IPS DF 4.7 (cell line): ENCODE measurements around the gene TWNK.

Experiments
- DNase-seq: peaks from one replicate; pipeline ENCODE4 v3.0.0-alpha.2; 2013; ENCODE audit warnings: low spot score; ENCODE audit errors: extremely low read depth

Gene TWNK

GRCh38 chr10:100996678-100997359 lies 9.5 kb downstream of the TWNK start:
- no peak for DNase-seq

DNA sequence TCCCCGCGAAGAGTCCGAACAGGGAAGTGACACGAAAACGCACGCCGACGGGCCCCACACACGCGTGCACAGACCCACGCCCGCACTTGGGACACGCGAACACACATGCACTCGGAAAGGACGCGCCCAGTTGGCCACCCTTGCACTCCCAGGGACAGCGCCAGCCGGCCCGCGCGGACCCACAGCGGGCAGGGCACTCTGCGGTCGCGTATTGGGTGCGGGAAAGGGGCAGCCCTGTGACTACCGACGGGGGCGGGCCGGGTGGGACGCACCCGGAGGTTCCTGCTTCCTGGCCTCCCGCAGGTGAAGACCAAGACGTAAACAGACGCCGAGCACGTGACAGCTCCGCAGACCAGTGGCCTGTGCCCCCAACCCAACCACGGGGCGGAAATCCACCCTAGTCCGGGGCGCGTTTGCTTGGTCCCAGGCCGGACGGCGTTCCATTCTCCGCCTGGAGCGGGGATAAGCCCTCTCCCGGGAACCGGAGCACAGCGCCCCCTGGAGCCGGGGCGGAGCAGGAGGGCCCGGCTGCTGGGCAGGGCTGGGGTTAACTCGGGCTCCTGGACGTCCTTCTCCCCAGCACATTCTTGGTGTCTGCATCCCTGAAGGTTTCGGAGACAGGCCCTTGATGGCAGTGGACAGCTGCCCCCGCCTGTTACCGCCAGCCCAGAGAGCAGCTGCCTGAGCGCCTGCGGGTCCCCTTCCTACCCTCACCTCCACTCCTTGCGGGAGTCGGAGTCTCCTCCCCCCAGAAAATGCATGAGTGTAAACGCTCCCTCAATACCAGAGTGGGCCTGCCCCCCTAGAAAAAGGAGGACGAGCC lies 10.2 kb downstream of the TWNK start:
- DNase-seq, result no peak

- no peak for DNase-seq
These were observed 11.0 kb downstream of the TWNK start for GRCh38 chr10:100998183-100998990.

DNA sequence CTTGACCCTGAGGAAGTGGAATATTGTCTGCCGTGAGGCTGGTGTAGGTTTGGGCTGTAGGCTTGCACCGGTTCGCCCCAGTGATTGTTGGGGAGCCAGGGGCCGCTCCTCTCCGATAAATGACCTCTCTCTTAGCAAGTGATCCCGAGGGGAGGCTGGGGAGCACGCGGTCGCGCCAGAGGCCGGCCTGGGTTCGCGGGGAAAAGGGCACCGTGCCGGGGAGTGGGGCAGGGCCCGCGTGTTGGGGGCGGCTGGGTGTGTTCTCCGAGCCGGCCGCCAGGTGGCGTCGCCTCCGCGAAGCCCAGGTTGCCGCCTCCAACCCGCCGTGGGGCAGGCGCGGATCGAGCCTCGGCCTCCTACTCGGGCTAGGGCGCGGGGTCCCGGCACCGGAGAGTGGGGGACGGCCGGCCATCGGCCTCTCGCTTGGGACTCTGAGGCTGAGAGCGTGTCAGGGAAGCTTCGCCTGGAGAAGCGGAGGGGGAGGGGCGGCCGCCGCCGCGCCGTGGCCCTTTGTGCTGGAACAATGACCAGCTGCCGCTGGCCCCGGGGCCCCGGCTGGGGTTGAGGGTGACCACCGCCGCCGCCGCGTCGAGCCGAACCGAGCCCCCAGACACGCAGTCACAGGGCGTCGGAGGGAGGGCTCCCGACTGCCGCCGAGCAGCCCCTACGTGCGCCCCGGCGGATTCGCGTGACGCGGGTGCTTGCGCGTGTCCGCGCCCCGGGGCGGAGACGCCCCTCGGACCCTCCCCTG lies 11.8 kb downstream of the TWNK start:
- no peak for DNase-seq

GRCh38 chr10:100999742-101000126 lies 12.4 kb downstream of the TWNK start, which contains the start of gene LZTS2:
Gene LZTS2, plus strand, starts transcription at chr10:100999808. Its CDS starts 2,731 bp downstream, at chr10:101002539.
- DNase-seq, result no peak

- DNase-seq, result no peak
These were observed 13.0 kb downstream of the TWNK start for GRCh38 chr10:101000127-101000914.

DNA sequence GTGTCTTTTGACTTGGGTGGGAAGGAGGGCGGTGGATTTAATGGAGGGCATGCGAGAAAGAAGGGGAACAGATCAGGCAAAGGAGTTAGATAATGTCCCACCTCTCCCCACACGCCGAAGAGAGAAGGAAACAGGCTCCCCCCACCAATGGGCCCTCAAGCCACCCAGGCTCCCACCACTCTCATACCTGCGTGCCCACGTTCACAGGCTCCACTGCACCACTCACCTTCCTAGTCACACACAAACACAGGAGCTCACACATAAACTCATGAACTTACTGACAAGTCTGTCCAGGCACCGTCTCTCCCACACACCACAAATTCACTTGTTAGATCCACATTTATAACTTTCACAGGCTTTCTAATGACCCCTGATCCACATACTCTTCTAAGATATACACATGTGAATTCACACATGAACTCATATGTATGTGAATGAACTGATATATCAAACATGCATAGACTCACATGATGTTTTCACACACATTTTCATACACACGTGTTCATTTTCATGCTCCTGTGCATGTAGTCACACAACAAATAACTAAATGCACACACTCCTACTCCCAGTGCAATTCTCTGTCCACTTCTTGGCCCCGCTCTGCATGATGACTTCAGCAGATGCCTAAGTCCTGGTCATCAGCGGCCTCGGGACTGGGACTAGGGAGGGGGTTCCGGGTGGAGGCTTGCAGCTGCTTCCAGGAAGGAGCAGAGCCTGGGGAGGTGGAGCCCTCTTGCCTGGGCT lies 13.7 kb downstream of the TWNK start:
- DNase-seq, result no peak

- DNase-seq, result no peak
These were observed 14.3 kb downstream of the TWNK start for GRCh38 chr10:101001659-101002035.

GRCh38 chr10:101002456-101002855 lies 15.1 kb downstream of the TWNK start:
- no peak for DNase-seq

DNA sequence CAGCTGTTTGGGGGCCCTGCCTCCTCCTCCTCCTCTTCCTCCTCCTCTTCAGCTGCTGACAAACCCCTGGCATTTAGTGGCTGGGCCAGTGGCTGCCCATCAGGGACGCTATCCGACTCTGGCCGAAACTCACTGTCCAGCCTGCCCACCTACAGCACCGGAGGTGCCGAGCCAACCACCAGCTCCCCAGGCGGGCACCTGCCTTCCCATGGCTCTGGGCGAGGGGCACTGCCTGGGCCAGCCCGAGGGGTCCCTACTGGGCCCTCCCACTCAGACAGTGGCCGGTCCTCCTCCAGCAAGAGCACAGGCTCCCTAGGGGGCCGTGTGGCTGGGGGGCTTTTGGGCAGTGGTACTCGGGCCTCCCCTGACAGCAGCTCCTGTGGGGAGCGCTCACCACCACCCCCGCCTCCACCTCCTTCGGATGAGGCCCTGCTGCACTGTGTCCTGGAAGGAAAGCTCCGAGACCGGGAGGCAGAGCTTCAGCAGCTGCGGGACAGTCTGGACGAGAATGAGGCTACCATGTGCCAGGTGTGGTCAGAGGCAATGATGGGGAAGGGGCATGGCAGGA lies 16.4 kb downstream of the TWNK start:
- DNase-seq, result no peak

- no peak for DNase-seq
These were observed 18.0 kb downstream of the TWNK start for GRCh38 chr10:101005361-101005760.

DNA sequence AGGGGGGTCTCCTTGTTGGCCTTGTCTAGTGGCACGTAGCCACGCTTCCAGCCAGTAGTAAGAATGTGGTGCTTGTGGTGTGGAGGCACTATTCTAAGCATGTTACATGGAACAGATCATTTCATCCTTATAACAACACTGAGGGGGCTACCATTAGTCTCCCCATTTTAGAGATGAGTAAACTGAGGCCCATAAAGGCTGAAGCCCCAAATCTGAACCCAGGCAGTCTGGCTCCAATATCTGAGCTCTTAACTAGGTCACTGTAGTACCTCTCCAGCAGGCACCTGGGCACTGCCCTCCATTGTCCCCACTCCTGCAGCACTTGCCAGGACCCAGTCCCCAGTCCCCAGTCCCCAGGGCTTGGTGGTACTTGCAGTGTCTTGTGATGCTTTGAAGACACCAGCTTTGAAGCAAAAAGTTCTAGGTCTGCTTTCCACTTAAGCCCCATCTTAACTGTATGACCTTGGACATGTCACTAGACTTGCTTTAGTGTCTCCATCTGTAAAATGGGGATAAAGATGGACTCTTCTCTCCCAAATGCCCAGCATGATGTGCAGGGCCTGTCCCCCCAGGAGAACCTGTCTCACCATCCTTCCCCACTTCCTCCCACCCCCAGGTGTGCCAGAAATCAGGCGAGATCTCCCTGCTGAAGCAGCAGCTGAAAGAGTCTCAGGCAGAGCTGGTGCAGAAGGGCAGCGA lies 18.7 kb downstream of the TWNK start:
- DNase-seq, result no peak

DNA sequence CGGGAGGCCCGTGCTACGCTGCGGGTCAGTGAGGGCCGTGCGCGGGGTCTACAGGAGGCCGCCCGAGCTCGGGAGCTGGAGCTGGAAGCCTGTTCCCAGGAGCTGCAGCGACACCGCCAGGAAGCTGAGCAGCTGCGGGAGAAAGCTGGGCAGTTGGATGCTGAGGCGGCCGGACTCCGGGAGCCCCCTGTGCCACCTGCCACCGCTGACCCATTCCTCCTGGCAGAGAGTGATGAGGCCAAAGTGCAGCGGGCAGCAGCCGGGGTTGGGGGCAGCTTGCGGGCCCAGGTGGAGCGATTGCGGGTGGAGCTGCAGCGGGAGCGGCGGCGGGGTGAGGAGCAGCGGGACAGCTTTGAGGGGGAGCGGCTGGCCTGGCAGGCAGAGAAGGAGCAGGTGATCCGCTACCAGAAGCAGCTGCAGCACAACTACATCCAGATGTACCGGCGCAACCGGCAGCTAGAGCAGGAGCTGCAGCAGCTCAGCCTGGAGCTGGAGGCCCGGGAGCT lies 19.3 kb downstream of the TWNK start:
- no peak for DNase-seq

DNA sequence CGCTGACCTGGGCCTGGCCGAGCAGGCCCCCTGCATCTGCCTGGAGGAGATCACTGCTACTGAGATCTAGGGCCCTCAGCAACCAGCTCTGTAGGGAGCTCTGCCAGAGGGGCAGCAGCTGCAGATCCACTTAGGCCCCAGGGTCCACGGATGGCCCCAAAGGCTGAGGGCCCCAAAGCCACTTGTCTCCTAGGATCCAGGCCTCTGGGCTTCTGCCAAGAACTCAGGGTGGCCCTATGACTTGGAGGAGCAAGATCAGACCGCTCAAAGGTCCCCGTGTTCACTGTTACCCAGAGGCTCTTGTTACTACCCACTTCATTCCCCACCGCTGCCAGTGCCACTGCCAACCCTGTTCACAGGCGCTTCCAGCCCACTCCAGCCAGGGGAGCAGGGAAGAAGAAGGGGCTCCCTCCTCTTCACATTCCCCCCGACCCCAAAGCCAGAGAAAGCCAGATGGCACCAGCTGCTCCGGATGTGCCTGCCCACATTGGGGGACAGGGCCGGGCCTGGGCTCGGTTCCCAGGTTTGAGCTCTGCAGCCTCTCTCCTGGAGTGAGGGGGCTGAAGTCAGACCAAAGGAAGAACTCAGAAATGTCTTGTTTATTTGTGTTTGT lies 19.9 kb downstream of the TWNK start:
- DNase-seq, result no peak

DNA sequence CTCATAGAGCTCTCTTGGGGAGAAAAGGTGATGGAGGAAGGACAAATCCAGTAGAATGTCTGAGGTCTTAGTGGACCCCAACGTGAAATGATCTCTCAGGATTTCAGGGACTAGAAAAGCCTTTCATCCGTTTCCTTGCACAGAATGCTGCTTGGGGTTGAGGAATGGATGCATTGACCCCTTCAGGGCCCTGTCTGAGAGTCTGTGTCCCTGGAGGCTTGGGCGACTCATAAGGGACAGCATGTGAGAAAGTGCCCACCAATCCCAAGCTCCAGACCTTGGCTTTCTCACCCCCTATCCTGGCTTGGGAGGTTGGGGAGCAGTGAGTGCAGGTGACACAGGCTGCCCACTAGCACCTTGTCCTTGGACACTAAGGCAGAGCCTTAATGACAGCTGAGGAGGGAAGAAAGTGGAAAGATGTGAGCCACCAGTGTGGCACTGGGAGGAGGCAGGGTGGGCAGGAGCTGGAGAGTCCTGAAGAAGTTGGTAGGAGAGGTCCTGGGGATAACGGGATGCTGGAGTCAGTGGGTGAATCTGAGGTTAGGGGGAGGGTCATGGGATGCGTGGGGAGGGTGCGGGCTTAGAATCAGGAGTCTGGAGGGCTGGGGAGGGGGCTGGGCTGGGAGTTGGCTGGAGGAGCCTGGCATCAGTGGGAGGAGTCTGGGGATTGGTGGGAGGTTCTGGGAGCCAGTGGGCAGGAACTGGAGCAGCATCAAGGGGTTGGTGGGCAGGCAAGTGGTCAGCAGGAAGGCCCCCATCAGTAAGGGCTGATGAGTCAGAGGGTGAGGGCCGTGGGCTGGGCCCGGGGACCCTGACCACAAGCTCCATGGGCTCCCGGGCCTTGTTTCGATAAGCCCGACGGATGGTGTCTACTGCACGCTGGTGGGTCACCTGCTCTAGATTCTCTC lies 20.8 kb downstream of the TWNK start:
- no peak for DNase-seq

- no peak for DNase-seq
These were observed 21.6 kb downstream of the TWNK start for GRCh38 chr10:101008823-101009423.

DNA sequence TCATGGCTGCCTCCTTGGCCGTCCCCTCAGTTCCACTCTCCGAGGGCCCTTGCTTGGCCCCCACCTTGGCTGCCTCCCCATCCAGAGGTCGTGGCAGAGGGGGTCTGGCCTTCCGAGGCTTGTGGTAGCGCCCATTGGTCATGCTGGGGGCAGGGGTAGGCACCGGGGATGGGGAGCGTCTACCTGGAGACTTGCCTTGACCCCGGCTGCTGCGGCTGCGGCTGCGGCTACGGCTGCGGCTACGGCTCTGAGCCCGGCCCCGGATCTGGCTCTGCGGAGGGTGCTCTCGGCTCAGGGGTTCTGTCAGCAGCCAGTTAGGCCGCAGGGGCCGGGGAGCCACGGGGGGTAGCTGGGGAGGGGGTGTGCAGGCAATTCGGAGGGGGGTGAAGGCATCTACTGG lies 23.0 kb downstream of the TWNK start:
- DNase-seq, result no peak
